KMS-11 (cell line): Measurements from ENCODE around the gene OR2M5.

Source experiments
- H2AFZ ChIP-seq: fragments of 200-600 bp; sonication (generic); 2 replicates; pipeline ENCODE4 v1.6.1; 2016; ENCODE audit warnings: antibody characterized with exemption, mixed run types, low read depth
- H3K27ac ChIP-seq: fragments of 200-600 bp; sonication (generic); 2 replicates; pipeline ENCODE4 v1.6.1; 2016; ENCODE audit warnings: mild to moderate bottlenecking, mixed run types
- H3K27me3 ChIP-seq: fragments of 200-600 bp; sonication (generic); 2 replicates; pipeline ENCODE4 v1.6.1; 2017; ENCODE audit warnings: mild to moderate bottlenecking, low read depth, mixed run types, moderate library complexity; ENCODE audit not compliant: insufficient read depth
- H3K36me3 ChIP-seq: fragments of 200-600 bp; sonication (generic); 2 replicates; pipeline ENCODE4 v1.6.1; 2017; ENCODE audit warnings: mild to moderate bottlenecking, mixed run types; ENCODE audit not compliant: insufficient read depth
- H3K4me1 ChIP-seq: fragments of 200-600 bp; sonication (generic); 2 replicates; pipeline ENCODE4 v1.6.1; 2016; ENCODE audit warnings: mild to moderate bottlenecking, low read depth, mixed run types; ENCODE audit not compliant: poor library complexity, severe bottlenecking
- H3K4me2 ChIP-seq: fragments of 200-600 bp; sonication (generic); 2 replicates; pipeline ENCODE4 v1.7.0; 2016; ENCODE audit warnings: mild to moderate bottlenecking, mixed run types
- H3K4me3 ChIP-seq: fragments of 200-600 bp; sonication (generic); IDR thresholded peaks from 2 replicates; pipeline ENCODE4 v1.6.1; 2017; ENCODE audit warnings: low read depth, low read length, mixed read lengths; ENCODE audit not compliant: insufficient read depth
- H3K79me2 ChIP-seq: fragments of 200-600 bp; sonication (generic); 2 replicates; pipeline ENCODE4 v1.6.1; 2016; ENCODE audit warnings: low read depth, mixed run types; ENCODE audit not compliant: insufficient read depth
- H3K9ac ChIP-seq: fragments of 200-600 bp; sonication (generic); 2 replicates; pipeline ENCODE4 v1.6.1; 2016; ENCODE audit warnings: mild to moderate bottlenecking, mixed run types
- H4K20me1 ChIP-seq: fragments of 200-600 bp; sonication (generic); 2 replicates; pipeline ENCODE4 v1.6.1; 2016; ENCODE audit warnings: mild to moderate bottlenecking, mixed run types; ENCODE audit not compliant: insufficient read depth
- TF ChIP-seq, protein P1 (sequence below): fragments of 200-600 bp; sonication (generic); conservative IDR thresholded peaks from 2 replicates; pipeline ENCODE4 v1.6.1; 2017; ENCODE audit warnings: low read depth, mild to moderate bottlenecking, antibody characterized with exemption, low read length, moderate library complexity, mixed read lengths

The OR2M5 gene

DNA sequence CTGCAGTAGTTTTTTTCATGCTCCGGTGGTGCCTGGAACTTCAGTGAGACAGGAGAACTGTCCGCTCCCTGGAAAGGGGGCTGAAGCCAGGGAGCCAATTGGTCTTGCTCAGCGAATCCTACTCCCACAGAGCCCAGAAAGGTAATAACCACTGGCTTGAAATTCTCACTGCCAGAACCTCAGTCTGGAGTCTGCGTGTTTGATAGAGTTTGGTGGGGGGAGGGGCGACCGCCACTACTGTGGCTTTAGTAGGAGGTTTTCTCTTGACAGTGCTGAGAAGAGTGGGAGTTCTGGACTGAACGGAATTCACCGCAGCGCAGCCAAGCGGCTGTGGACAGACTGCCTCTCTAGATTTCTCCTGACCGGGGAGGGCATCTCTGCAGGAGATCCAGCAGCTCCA lies 44.1 kb downstream of the OR2M5 start:
- TF ChIP-seq, protein P1, sequence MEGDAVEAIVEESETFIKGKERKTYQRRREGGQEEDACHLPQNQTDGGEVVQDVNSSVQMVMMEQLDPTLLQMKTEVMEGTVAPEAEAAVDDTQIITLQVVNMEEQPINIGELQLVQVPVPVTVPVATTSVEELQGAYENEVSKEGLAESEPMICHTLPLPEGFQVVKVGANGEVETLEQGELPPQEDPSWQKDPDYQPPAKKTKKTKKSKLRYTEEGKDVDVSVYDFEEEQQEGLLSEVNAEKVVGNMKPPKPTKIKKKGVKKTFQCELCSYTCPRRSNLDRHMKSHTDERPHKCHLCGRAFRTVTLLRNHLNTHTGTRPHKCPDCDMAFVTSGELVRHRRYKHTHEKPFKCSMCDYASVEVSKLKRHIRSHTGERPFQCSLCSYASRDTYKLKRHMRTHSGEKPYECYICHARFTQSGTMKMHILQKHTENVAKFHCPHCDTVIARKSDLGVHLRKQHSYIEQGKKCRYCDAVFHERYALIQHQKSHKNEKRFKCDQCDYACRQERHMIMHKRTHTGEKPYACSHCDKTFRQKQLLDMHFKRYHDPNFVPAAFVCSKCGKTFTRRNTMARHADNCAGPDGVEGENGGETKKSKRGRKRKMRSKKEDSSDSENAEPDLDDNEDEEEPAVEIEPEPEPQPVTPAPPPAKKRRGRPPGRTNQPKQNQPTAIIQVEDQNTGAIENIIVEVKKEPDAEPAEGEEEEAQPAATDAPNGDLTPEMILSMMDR = no peak
- no peak overlapping the region for H3K4me2 ChIP-seq
- no peak overlapping the region for H3K4me3 ChIP-seq
- H4K20me1 ChIP-seq = no peaks in the 10 kb centered on the region
- H3K79me2 ChIP-seq = no peaks in the 10 kb centered on the region
- peaks cover 7% of the 10 kb centered on the region for H3K4me1 ChIP-seq
- no peaks in the 10 kb centered on the region for H3K36me3 ChIP-seq
- no peak overlapping the region for H3K27ac ChIP-seq
- H3K27me3 ChIP-seq = no peaks in the 10 kb centered on the region
- no peak overlapping the region for H3K9ac ChIP-seq
- no peak overlapping the region for H2AFZ ChIP-seq

DNA sequence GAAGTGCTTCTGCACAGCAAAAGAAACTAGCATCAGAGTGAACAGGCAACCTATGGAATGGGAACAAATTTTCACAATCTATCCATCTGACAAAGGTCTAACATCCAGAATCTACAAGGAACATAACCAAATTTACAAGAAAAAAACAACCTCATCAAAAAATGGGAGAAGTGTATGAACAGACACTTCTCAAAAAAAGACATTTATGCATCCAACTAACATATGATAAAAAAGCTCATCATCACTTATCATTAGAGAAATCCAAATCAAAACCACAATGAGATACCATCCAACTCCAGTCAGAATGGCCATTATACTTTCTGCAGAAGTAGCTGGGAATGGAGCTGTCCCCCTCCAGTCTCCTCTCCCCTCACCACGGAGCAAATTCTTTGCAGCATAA lies 49.2 kb downstream of the OR2M5 start:
- Histone ChIP-seq H3K4me2 (no peak overlapping the region), H2AFZ (no peak overlapping the region), H3K4me1 (no peaks in the 10 kb centered on the region), H3K27ac (no peak overlapping the region), H3K27me3 (no peaks in the 10 kb centered on the region), H3K79me2 (no peaks in the 10 kb centered on the region), H3K9ac (no peak overlapping the region), H3K36me3 (no peaks in the 10 kb centered on the region), H4K20me1 (no peaks in the 10 kb centered on the region), H3K4me3 (no peak overlapping the region)
- TF ChIP-seq, protein P1 = no peak
